OCI-LY7 (cell line): ENCODE measurements around the gene TMEM269. TPM values are rescaled to one million over a fixed set of nuclear protein-coding genes. Genes with fewer than 3 reads are reported as not detected.

Source experiments
- BruUV-seq: library from RNA; stranded (reverse); fragments of 400-500 nt; replicated peaks from 2 replicates; lab custom pipeline; 2021; lab: Mats Ljungman, UMichigan
- CTCF ChIA-PET: fragments of 300-600 bp; sonication (Branson Sonifier 250); formaldehyde crosslinking; loops from one replicate; lab custom pipeline; 2022; ENCODE audit warnings: antibody characterized with exemption; ENCODE audit not compliant: unreplicated experiment; lab: Charles Lee
- POLR2A ChIA-PET: fragments of 300-600 bp; sonication (Branson Sonifier 250); formaldehyde crosslinking; loops from one replicate; lab custom pipeline; 2022; ENCODE audit warnings: antibody characterized with exemption; lab: Charles Lee
- DNase-seq: peaks from one replicate; pipeline ENCODE4 v3.0.0-alpha.2; 2015; ENCODE audit warnings: low spot score
- H2AFZ ChIP-seq: fragments of 200-600 bp; sonication (generic), shearing (Covaris generic); 2 replicates; pipeline ENCODE4 v1.6.1; 2014; ENCODE audit warnings: mild to moderate bottlenecking, antibody characterized with exemption, low read length, moderate library complexity
- H3K27ac ChIP-seq: fragments of 200-600 bp; sonication (generic); 2 replicates; pipeline ENCODE4 v1.5.1; 2014; ENCODE audit warnings: mixed run types, low read depth, mild to moderate bottlenecking, moderate library complexity, low read length, inconsistent platforms; ENCODE audit not compliant: poor library complexity, severe bottlenecking
- H3K36me3 ChIP-seq: fragments of 200-600 bp; sonication (generic); 2 replicates; pipeline ENCODE4 v1.6.1; 2014; ENCODE audit warnings: mild to moderate bottlenecking, antibody characterized with exemption, low read length, moderate library complexity, mixed read lengths; ENCODE audit not compliant: insufficient read depth
- H3K4me1 ChIP-seq: fragments of 200-600 bp; sonication (generic); 2 replicates; pipeline ENCODE4 v1.5.1; 2014; ENCODE audit warnings: mild to moderate bottlenecking, low read length; ENCODE audit not compliant: insufficient read depth, poor library complexity, severe bottlenecking
- H3K4me2 ChIP-seq: fragments of 200-600 bp; sonication (generic); 2 replicates; pipeline ENCODE4 v1.6.1; 2014; ENCODE audit warnings: mild to moderate bottlenecking, low read length
- H3K4me3 ChIP-seq: fragments of 200-600 bp; sonication (generic); 2 replicates; pipeline ENCODE4 v1.5.1; 2014; ENCODE audit warnings: mild to moderate bottlenecking, low read depth, low read length; ENCODE audit not compliant: poor library complexity, severe bottlenecking
- H3K79me2 ChIP-seq: fragments of 200-600 bp; sonication (generic); 2 replicates; pipeline ENCODE4 v1.6.1; 2016; ENCODE audit warnings: low read depth, mild to moderate bottlenecking, low read length, moderate library complexity, mixed read lengths; ENCODE audit not compliant: insufficient read depth
- H3K9me2 ChIP-seq: fragments of 200-600 bp; sonication (generic); 2 replicates; pipeline ENCODE4 v1.6.1; 2016; ENCODE audit warnings: mild to moderate bottlenecking, low read length, mixed read lengths; ENCODE audit not compliant: insufficient read depth
- H3K9me3 ChIP-seq: fragments of 200-600 bp; sonication (generic); 2 replicates; pipeline ENCODE4 v1.6.1; 2014; ENCODE audit warnings: mild to moderate bottlenecking, mixed run types, low read length, mixed read lengths
- H4K20me1 ChIP-seq: fragments of 200-600 bp; sonication (generic); 2 replicates; pipeline ENCODE4 v1.6.1; 2014; ENCODE audit warnings: mild to moderate bottlenecking, antibody characterized with exemption, low read length, moderate library complexity, mixed read lengths; ENCODE audit not compliant: insufficient read depth
- CTCF ChIP-seq: fragments of 200-600 bp; sonication (generic); conservative IDR thresholded peaks from 2 replicates; pipeline ENCODE4 v1.5.1; 2014; ENCODE audit warnings: mild to moderate bottlenecking, antibody characterized with exemption, low read length, moderate library complexity, mixed read lengths
- EZH2phosphoT487 ChIP-seq: fragments of 200-600 bp; sonication (generic); IDR thresholded peaks from 2 replicates; pipeline ENCODE4 v1.6.1; 2018; ENCODE audit warnings: low read depth, borderline replicate concordance, mild to moderate bottlenecking, mixed run types, antibody characterized with exemption, low read length, moderate library complexity, mixed read lengths
- intact Hi-C: fragments of 100-400 bp; cut with micrococcal nuclease; formaldehyde crosslinking; loops from one replicate; pipeline ENCODE4 v1.10.0; 2022; ENCODE audit not compliant: unreplicated experiment
- total RNA-seq, 2 experiments: library from RNA; depleted of rRNA in 1 of 2; stranded (reverse); fragments of >200 nt in 1 of 2; shearing (Covaris generic) in 1 of 2; gene quantifications; 2 replicates each; pipeline ENCODE4 v1.2.3, GENCODE V29; 2014 to 2022

TMEM269 gene
- total RNA-seq, 2 experiments from 2014 or later, result 0.16 to 0.46 TPM

GRCh38 chr1:42743317-42744147, 41.3 kb upstream of the TMEM269 start:
- H3K9me2 ChIP-seq, result no peaks in the 10 kb centered on the region
- no peak overlapping the region for H3K27ac ChIP-seq
- no peak overlapping the region for H3K4me3 ChIP-seq
- TF ChIP-seq CTCF (no peak), EZH2phosphoT487 (no peak)
- no peaks in the 10 kb centered on the region for H4K20me1 ChIP-seq
- no TSS peak for BruUV-seq
- no peaks in the 10 kb centered on the region for H3K9me3 ChIP-seq
- H3K4me1 ChIP-seq, result no peaks in the 10 kb centered on the region
- intact Hi-C loops, result no loop called here
- POLR2A ChIA-PET, result no interaction called here
- H3K4me2 ChIP-seq, result no peak overlapping the region
- peaks cover 14% of the 10 kb centered on the region; the same call in 1 of the 2 replicates for H3K36me3 ChIP-seq
- H3K79me2 ChIP-seq, result no peaks in the 10 kb centered on the region
- CTCF ChIA-PET, result interaction anchor here (0.6 kb wide), 1 partner anchor 21 kb away, joined by 3 read pairs; no protein-coding TSS in a partner anchor
- DNase-seq, result no peak
- H2AFZ ChIP-seq, result no peak overlapping the region

GRCh38 chr1:42744148-42744413, 40.7 kb upstream of the TMEM269 start:
- Histone ChIP-seq H3K79me2 (no peaks in the 10 kb centered on the region), H4K20me1 (no peaks in the 10 kb centered on the region), H3K36me3 (peaks cover 15% of the 10 kb centered on the region; the same call in 1 of the 2 replicates), H3K9me2 (no peaks in the 10 kb centered on the region), H2AFZ (no peak overlapping the region), H3K4me1 (no peaks in the 10 kb centered on the region), H3K9me3 (no peaks in the 10 kb centered on the region), H3K4me3 (no peak overlapping the region), H3K4me2 (no peak overlapping the region), H3K27ac (no peak overlapping the region)
- ChIA-PET POLR2A (no interaction called here), CTCF (interaction anchor here (0.6 kb wide), 1 partner anchor 21 kb away, joined by 3 read pairs; no protein-coding TSS in a partner anchor)
- intact Hi-C loops, result no loop called here
- DNase-seq, result no peak
- BruUV-seq, result no TSS peak
- TF ChIP-seq EZH2phosphoT487 (no peak), CTCF (no peak)

DNA sequence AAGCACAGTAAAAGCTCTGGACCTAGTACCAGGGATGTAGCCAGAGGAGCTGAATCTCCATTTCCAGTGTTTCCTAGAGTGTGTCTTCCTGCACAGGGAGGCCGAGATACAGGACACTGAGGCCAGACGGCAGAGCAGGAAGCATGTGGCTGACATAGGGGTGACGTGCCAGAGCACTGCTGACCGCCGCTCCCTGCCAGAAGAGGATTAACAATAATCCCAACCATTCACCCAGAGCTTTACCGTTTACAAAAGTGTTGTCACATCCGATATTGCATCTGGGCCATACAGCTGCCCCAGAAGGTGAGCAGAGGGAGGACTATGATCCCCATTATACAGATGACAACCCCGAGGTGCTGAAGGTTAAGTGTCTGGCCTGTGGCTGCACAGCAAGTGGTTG, 38.9 kb upstream of the TMEM269 start:
- Histone ChIP-seq H3K9me3 (no peaks in the 10 kb centered on the region), H3K4me1 (no peaks in the 10 kb centered on the region), H2AFZ (no peak overlapping the region), H3K27ac (no peak overlapping the region), H3K4me2 (no peak overlapping the region), H3K4me3 (no peak overlapping the region), H3K79me2 (no peaks in the 10 kb centered on the region), H4K20me1 (no peaks in the 10 kb centered on the region), H3K9me2 (no peaks in the 10 kb centered on the region), H3K36me3 (peaks cover 27% of the 10 kb centered on the region)
- ChIA-PET POLR2A (no interaction called here), CTCF (interaction anchor here (0.5 kb wide), 1 partner anchor 11 kb away, joined by 3 read pairs; no protein-coding TSS in a partner anchor)
- no peak for DNase-seq
- TF ChIP-seq EZH2phosphoT487, result no peak
- no peak for TF ChIP-seq CTCF
- intact Hi-C loops, result no loop called here
- BruUV-seq, result no TSS peak
